K562 (cell line): ENCODE measurements around the gene FGF1. TPM values are rescaled to one million over a fixed set of nuclear protein-coding genes. Genes with fewer than 3 reads are reported as not detected.

ENCODE experiments used
- ATF1 ChIP-seq, 2 experiments: fragments of 450-650 bp in 1 of 2; IDR thresholded peaks; 2 replicates each; pipeline ENCODE4 v1.6.1; 2016; ENCODE audit warnings: missing compliant biosample characterization in 1 of 2, missing genetic modification characterization in 1 of 2
- CREB3L1 ChIP-seq: fragments of 450-650 bp; IDR thresholded peaks from 2 replicates; pipeline ENCODE4 v1.6.1; 2014; ENCODE audit warnings: low read depth, mild to moderate bottlenecking, moderate library complexity, borderline replicate concordance
- CXXC5 ChIP-seq: fragments of 250-450 bp; sonication (Bioruptor Pico); IDR thresholded peaks from 2 replicates; pipeline ENCODE4 v1.8.0; 2022; ENCODE audit warnings: inconsistent platforms, mild to moderate bottlenecking, moderate library complexity
- GABPB1 ChIP-seq: sonication (generic); formaldehyde crosslinking; IDR thresholded peaks from 2 replicates; pipeline ENCODE4 v1.8.0; 2022; ENCODE audit warnings: mild to moderate bottlenecking, missing genetic modification reagents
- KAT7 ChIP-seq: sonication (generic); formaldehyde crosslinking; IDR thresholded peaks from 2 replicates; pipeline ENCODE4 v1.8.0; 2022; ENCODE audit warnings: missing genetic modification reagents, mild to moderate bottlenecking, borderline replicate concordance
- MAZ ChIP-seq, 2 experiments: fragments of 450-650 bp in 1 of 2; sonication (generic) in 1 of 2; formaldehyde crosslinking; IDR thresholded peaks in 1 of 2; conservative IDR thresholded peaks in 1 of 2; 2 replicates each; pipeline versions ENCODE4 v1.4.0 to v1.5.0; 2020; ENCODE audit warnings: mild to moderate bottlenecking in 1 of 2, missing genetic modification reagents in 1 of 2
- MYC ChIP-seq, 2 experiments: fragments of 250-450 bp in 1 of 2; sonication (Bioruptor Pico) in 1 of 2; IDR thresholded peaks; 2 replicates each; pipeline versions ENCODE4 v1.5.1 to v1.6.1; 2012 to 2021; ENCODE audit warnings: low read depth in 2 of 2, borderline replicate concordance in 1 of 2, improper control_type of control experiment in 1 of 2, low read length in 1 of 2, mild to moderate bottlenecking in 1 of 2, moderate library complexity in 1 of 2
- PBX2 ChIP-seq, 2 experiments: IDR thresholded peaks in 1 of 2; conservative IDR thresholded peaks in 1 of 2; 2 replicates each; pipeline ENCODE4 v1.6.1; 2016; ENCODE audit warnings: low read depth in 2 of 2, mild to moderate bottlenecking in 1 of 2, missing compliant biosample characterization in 1 of 2, missing genetic modification characterization in 1 of 2, moderate library complexity in 1 of 2
- PHF8 ChIP-seq: fragments of 200-600 bp; sonication (generic); IDR thresholded peaks from 2 replicates; pipeline ENCODE4 v1.6.1; 2012; ENCODE audit warnings: mixed run types, mild to moderate bottlenecking, inconsistent platforms, low read length, moderate library complexity, borderline replicate concordance
- RBFOX2 ChIP-seq: fragments of 200-400 bp; formaldehyde crosslinking; IDR thresholded peaks from 2 replicates; pipeline ENCODE4 v1.6.1; 2017; ENCODE audit warnings: low read depth, mild to moderate bottlenecking, low read length, moderate library complexity
- RHOXF2B ChIP-seq: fragments of 250-450 bp; sonication (Bioruptor Pico); conservative IDR thresholded peaks from 2 replicates; pipeline ENCODE4 v1.5.1; 2021
- SMAD4 ChIP-seq: fragments of 250-450 bp; sonication (Bioruptor Pico); conservative IDR thresholded peaks from 2 replicates; pipeline ENCODE4 v1.8.0; 2021; ENCODE audit warnings: inconsistent platforms, mild to moderate bottlenecking, moderate library complexity
- SPI1 ChIP-seq: IDR thresholded peaks from 2 replicates; pipeline ENCODE4 v1.6.1; 2011; ENCODE audit warnings: low read depth, low read length, control low read depth, borderline replicate concordance
- ZBTB17 ChIP-seq: fragments of 450-650 bp; formaldehyde crosslinking; IDR thresholded peaks from 2 replicates; pipeline ENCODE4 v1.4.0; 2020; ENCODE audit warnings: mild to moderate bottlenecking
- ZBTB7A ChIP-seq: IDR thresholded peaks from 2 replicates; pipeline ENCODE4 v1.6.1; 2011; ENCODE audit warnings: low read depth, mild to moderate bottlenecking, low read length, moderate library complexity, borderline replicate concordance; ENCODE audit not compliant: control insufficient read depth
- ZNF174 ChIP-seq: fragments of 250-450 bp; sonication (Bioruptor Pico); IDR thresholded peaks from 2 replicates; pipeline ENCODE4 v1.4.0; 2020; ENCODE audit warnings: mild to moderate bottlenecking
- ZNF76 ChIP-seq: fragments of 250-450 bp; sonication (Bioruptor Pico); IDR thresholded peaks from 2 replicates; pipeline ENCODE4 v1.4.0; 2020; ENCODE audit warnings: mild to moderate bottlenecking, moderate library complexity, borderline replicate concordance
- polyA plus RNA-seq, 8 experiments: library from polyadenylated mRNA; depleted of rRNA in 4 of 8; stranded (reverse) in 5 of 8; unstranded in 3 of 8; fragments of >200 nt; fragmentation: Nextera tagmentation in 2 of 8; fragmentation: Illumina TruSeq in 1 of 8; extraction: Ambion mirVana in 2 of 8; extraction: Trizol in 1 of 8; gene quantifications; 2 replicates each; pipeline versions ENCODE4 v1.2.1 to v1.2.3, GENCODE V29; 2011 to 2014; ENCODE audit warnings: inconsistent platforms in 1 of 8, missing spikeins in 1 of 8
- total RNA-seq, 7 experiments: library from RNA; depleted of rRNA in 6 of 7; stranded (reverse); fragments of >200 nt in 6 of 7; fragmentation: Illumina TruSeq in 2 of 7; extraction: Trizol in 2 of 7; gene quantifications; 2 replicates each; pipeline versions ENCODE4 v1.2.1 to v1.2.3, GENCODE V29; 2011 to 2021; ENCODE audit warnings: low replicate concordance in 1 of 7
- TF ChIP-seq, protein P1 (sequence below): fragments of 450-650 bp; formaldehyde crosslinking; conservative IDR thresholded peaks from 2 replicates; pipeline ENCODE4 v1.4.0; 2022; ENCODE audit warnings: mild to moderate bottlenecking, missing genetic modification characterization

The FGF1 gene
- total and polyA plus RNA-seq, 9 of the 15 experiments (the other 6 are each of a cell fraction or from before 2014, with no cell fraction given): not detected

DNA sequence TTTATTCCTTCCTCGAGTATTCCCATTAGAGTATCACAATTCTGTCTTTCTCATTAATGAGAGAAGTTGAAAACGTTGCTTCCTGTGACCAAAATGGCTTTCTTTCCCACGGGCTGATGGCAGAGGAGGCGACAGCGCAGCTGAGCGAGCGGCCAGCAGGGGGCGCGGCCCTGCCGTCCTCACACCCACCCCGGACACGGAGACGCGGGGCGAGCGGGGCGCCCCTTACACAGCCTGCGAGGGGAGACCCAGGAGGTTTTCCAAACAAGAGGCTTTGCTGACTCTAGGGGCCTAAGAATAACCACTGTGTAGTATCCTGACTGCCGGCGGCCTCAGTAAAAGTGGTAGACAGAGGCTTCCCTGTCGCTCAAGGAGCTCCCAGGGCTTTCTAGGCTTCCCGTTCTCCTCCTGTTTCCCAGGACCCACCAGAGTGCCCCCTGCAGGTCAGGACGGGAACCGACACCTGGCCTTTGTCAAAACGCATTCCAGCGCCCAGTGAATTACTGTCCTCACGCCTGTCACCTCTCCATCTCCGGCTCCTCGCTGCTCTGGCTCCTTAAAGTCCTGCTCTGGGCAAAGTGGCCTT, 27.3 kb upstream of the FGF1 start (continued):
- TF ChIP-seq MYC (IDR thresholded peaks at IDR 0.05; ENCODE audit: low read depth, low read length): 0 out of 2 replicates have a peak, but pooled peaks have one; percentile 19
- TF ChIP-seq MYC (CRISPR knock-in tag; IDR thresholded peaks at IDR 0.05; ENCODE audit: borderline replicate concordance, low read depth): no peak
- TF ChIP-seq ZBTB7A: peak; percentile 83; the same call in 1 of the 2 replicates
- TF ChIP-seq SMAD4 (CRISPR knock-in tag): peak; percentile 61
- TF ChIP-seq CXXC5: peak; percentile 69
- TF ChIP-seq KAT7: no peak
- TF ChIP-seq PHF8: no peak
- TF ChIP-seq SPI1: 0 out of 2 replicates have a peak, but pooled peaks have one; percentile 41
- no peak for TF ChIP-seq ZBTB17 (CRISPR knock-in tag)
- TF ChIP-seq ZNF174 (CRISPR knock-in tag): no peak
- TF ChIP-seq RBFOX2: peak; percentile 37; the same call in 1 of the 2 replicates
- TF ChIP-seq GABPB1 (CRISPR knock-in tag): no peak
- peak; percentile 48; the same call in 1 of the 2 replicates for TF ChIP-seq CREB3L1
- TF ChIP-seq PBX2 (CRISPR knock-in tag; IDR thresholded peaks at IDR 0.05; ENCODE audit: low read depth): no peak
- TF ChIP-seq PBX2 (tag; conservative IDR thresholded peaks at IDR 0.05; ENCODE audit: low read depth): peak; percentile 74
- no peak for TF ChIP-seq RHOXF2B (CRISPR knock-in tag)
- TF ChIP-seq ZNF76 (CRISPR knock-in tag): no peak
- TF ChIP-seq, protein P1, sequence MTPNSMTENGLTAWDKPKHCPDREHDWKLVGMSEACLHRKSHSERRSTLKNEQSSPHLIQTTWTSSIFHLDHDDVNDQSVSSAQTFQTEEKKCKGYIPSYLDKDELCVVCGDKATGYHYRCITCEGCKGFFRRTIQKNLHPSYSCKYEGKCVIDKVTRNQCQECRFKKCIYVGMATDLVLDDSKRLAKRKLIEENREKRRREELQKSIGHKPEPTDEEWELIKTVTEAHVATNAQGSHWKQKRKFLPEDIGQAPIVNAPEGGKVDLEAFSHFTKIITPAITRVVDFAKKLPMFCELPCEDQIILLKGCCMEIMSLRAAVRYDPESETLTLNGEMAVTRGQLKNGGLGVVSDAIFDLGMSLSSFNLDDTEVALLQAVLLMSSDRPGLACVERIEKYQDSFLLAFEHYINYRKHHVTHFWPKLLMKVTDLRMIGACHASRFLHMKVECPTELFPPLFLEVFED (CRISPR knock-in tag): no peak
- TF ChIP-seq ATF1 (CRISPR knock-in tag; IDR thresholded peaks at IDR 0.05): no peak
- TF ChIP-seq ATF1 (tag; IDR thresholded peaks at IDR 0.05): peak; percentile 62
- TF ChIP-seq MAZ (CRISPR knock-in tag; conservative IDR thresholded peaks at IDR 0.05 in 1 of 2, IDR thresholded peaks at IDR 0.05 in 1 of 2): peak; percentile 59 to 71; a peak in 3 of 4 replicates
